WI38 (cell line): ENCODE data around the gene CCDC88C.

ENCODE experiments used
- H3K4me3 ChIP-seq: 2 replicates; pipeline ENCODE4 v1.5.1; 2011; ENCODE audit warnings: low read depth, mild to moderate bottlenecking, control low read depth, low read length
- TF ChIP-seq, protein P1 (sequence below): IDR thresholded peaks from 2 replicates; pipeline ENCODE4 v1.5.1; 2012; ENCODE audit warnings: low read depth, mild to moderate bottlenecking, control low read depth, low read length

CCDC88C gene

DNA sequence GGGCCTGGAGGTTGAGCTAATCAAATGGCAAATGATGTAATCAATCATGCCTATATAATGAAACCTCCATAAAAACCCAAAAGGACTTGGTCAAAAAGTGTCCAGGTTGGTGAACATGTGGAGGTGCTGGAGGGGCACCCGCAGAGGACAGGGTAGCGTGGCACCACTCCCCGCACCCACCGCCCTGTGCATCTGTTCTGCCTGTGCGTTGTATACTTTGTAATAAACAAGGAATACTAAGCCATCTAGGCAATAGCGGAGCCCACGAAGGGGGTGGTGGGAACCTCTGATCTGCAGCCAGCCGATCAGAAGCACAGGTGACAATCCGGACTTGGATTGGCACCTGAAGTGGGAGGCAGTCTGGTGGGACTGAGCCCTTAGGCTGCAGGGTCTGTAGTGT lies 97.4 kb downstream of the CCDC88C start:
- TF ChIP-seq, protein P1, sequence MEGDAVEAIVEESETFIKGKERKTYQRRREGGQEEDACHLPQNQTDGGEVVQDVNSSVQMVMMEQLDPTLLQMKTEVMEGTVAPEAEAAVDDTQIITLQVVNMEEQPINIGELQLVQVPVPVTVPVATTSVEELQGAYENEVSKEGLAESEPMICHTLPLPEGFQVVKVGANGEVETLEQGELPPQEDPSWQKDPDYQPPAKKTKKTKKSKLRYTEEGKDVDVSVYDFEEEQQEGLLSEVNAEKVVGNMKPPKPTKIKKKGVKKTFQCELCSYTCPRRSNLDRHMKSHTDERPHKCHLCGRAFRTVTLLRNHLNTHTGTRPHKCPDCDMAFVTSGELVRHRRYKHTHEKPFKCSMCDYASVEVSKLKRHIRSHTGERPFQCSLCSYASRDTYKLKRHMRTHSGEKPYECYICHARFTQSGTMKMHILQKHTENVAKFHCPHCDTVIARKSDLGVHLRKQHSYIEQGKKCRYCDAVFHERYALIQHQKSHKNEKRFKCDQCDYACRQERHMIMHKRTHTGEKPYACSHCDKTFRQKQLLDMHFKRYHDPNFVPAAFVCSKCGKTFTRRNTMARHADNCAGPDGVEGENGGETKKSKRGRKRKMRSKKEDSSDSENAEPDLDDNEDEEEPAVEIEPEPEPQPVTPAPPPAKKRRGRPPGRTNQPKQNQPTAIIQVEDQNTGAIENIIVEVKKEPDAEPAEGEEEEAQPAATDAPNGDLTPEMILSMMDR: no peak
- no peak overlapping the region for H3K4me3 ChIP-seq

DNA sequence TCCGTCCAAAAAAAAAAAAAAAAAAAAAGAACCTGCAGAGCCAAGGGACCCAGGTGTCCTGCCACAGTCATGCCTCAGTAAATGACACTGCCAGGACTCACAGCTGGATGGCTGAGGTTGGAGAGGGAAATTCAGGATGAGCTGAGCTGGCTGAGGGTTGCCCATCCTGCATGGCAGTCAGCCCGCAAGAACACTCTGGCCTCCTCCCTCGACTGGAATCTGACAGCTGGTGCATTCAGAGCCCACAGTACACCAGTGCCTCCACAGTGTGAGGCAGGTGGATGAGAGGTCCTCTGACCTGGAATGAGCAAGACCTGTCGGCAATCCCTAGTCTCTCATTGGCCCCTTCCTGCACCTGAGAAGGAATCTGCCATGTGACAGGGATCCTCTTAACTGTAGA lies 98.7 kb downstream of the CCDC88C start:
- H3K4me3 ChIP-seq: no peak overlapping the region
- TF ChIP-seq, protein P1: no peak

DNA sequence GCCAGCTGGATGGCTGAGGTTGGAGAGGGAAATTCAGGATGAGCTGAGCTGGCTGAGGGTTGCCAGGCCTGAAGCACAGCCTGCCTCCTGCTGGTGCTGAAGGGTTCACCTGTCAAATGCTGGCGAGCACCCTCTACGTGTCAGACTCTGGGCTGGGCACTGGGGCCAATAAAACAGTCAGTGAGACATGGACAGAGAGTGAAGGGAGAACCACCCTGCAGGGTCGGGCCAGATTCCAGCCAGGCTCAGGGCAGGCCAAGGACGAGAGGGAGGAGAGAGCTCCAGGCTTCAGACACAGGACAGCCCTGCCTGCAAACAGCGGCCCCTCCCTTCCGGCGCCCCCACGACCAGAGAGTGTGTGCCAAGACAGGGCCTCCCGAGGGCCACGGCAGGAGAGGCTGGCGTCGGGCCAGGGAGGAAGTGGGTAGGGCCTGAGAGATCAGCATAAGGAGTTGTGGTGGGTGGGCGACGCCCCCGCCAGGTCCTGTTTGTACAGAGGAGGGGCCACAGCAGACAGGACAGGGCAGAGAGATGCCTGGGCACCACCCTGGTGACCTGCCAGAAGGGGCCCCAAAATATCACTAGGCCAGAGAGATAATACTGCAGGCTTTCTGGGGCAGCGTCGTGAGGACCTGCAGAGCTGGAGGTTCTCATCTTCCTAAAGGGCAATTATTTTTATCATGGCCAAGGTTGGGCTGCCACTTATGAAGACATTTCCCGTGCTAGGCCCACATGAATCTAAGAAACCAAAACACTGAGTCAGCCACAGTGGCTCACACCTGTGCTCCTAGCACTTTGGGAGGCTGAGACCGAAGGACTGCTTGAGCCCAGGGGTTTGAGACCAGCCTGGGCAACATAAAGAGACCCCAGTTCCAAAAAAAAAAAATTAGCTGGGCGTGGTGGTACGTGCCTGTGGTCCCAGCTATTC lies 100.0 kb downstream of the CCDC88C start:
- H3K4me3 ChIP-seq: no peak overlapping the region

DNA sequence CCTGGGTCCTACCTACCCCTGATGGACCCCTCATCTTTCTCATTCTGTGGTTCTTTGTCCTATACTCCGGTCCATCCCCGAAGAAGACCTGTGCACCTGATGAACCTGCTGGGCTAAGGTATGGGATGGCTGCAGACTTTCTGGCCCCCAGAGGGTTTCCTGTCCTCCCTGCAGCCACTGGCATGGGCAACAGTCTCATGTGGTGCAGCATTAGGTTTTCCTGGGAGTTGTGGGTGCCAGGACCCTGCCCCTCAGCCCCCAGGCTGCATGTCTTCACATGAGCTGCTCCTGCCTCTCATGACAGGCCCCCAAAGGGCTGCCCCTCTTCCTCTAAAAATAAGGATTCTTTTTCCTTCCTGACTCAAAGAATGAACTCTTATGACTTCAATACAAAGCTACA lies 100.9 kb downstream of the CCDC88C start:
- no peak overlapping the region for H3K4me3 ChIP-seq
- TF ChIP-seq, protein P1: no peak

More for the DNA sequence above, 100.0 kb downstream of the CCDC88C start:
- TF ChIP-seq, protein P1: no peak

DNA sequence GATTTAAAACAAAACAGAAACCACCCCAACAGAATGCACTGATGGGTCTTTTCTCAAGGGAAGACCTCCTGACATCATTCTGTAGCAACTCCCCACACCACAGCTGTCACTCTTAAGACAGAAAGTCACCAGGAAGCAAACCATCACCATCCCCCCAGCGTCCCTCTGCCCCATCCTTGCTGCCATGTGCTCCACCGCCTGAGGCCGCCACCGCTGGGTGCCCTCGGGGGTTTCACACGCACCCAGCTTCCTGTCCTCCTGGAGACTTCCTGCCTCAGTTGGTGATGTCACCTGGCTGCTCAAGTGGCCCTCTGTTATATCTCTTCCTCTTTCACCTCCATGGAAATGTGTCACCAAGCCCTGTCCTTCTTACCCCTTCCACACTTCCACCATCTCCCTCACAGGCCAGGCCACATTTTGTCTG lies 101.8 kb downstream of the CCDC88C start:
- TF ChIP-seq, protein P1: no peak
- no peak overlapping the region for H3K4me3 ChIP-seq

DNA sequence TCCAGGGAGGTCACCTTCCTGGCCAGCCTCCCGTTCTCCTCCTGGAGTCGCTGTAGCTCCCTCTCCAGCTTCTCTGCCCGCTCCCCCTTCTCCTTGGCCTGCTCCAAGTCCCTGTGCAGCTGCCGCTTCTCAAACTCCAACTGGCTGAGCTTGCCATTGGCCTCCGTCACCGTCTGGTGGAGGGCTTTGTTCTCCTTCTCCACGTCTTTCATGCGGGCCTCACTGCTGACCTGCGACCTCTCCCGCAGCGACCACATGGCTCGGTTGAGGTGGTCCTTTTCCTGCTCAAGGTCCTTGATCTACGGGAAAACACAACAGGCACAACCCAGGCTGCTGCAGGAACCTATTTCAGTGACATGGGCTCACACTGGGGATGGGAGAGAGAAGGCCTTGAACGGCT lies 103.8 kb downstream of the CCDC88C start:
- TF ChIP-seq, protein P1: no peak
- no peak overlapping the region for H3K4me3 ChIP-seq

DNA sequence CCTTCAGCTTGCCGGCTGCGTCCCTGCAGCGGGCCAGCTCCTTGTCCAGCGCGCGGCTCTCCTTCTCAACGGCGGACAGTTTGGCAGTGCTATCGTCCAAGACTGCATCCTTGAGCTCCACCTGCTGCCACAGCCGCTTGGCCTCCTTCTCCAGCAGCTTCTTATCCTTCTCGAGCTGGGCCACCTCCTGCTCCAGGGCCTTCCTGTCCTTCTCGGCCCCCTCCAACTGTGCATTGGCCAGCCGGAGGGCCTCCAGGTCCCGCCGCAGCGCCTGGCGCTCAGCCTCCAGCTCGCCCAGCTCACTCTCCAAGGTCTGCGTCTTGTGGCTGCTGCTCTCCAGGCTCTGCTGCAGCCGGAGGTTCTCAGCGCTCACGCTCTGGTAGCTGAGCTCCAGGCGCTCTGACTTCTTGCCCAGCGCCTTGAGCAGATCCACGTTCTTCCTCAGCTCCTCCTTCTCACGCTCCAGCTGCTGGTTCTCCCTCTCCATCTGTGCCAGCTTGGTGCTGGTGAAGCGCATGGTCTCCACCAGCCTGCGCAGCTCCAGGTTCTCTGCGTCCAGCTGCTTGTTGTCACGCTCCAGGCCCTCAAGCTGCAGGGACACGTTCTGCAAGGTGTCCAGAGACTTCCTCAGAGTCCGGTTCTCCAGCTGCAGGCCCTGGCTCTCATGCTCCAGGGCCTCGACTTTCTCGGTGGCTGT lies 104.3 kb downstream of the CCDC88C start:
- H3K4me3 ChIP-seq: no peak overlapping the region
- TF ChIP-seq, protein P1: no peak
